Endothelial cell of umbilical vein (primary cell): Measurements from ENCODE around the gene BCO1.

Source experiments
- CTCF ChIP-seq, 2 donors: IDR thresholded peaks; 1 replicate in 1 of 2; 2 replicates in 1 of 2; pipeline ENCODE4 v1.5.1; 2011; ENCODE audit warnings: low read length in 2 of 2, mild to moderate bottlenecking in 2 of 2, moderate library complexity in 2 of 2, control low read depth in 1 of 2, inconsistent platforms in 1 of 2, low read depth in 1 of 2; ENCODE audit not compliant: insufficient read depth in 1 of 2; ENCODE audit errors: extremely low read depth in 1 of 2
- EZH2 ChIP-seq: IDR thresholded peaks from 2 replicates; pipeline ENCODE4 v1.6.1; 2012; ENCODE audit warnings: borderline replicate concordance, low read depth, mild to moderate bottlenecking, moderate library complexity, low read length, inconsistent platforms; ENCODE audit not compliant: severe bottlenecking
- FOS ChIP-seq: IDR thresholded peaks from 2 replicates; pipeline ENCODE4 v1.6.1; 2011; ENCODE audit warnings: mild to moderate bottlenecking, low read length, moderate library complexity, borderline replicate concordance; ENCODE audit not compliant: insufficient read depth
- GATA2 ChIP-seq: IDR thresholded peaks from 2 replicates; pipeline ENCODE4 v1.7.0; 2011; ENCODE audit warnings: low read depth, mild to moderate bottlenecking, moderate library complexity, mixed read lengths, low read length; ENCODE audit not compliant: insufficient read length, insufficient read depth
- JUN ChIP-seq: IDR thresholded peaks from 2 replicates; pipeline ENCODE4 v1.6.1; 2011; ENCODE audit warnings: borderline replicate concordance, low read depth; ENCODE audit not compliant: insufficient read length, insufficient read depth
- MAX ChIP-seq: IDR thresholded peaks from 2 replicates; pipeline ENCODE4 v1.6.1; 2011; ENCODE audit not compliant: insufficient read depth, insufficient read length
- MYC ChIP-seq: IDR thresholded peaks from one replicate; pipeline ENCODE4 v1.6.1; 2011; ENCODE audit warnings: mild to moderate bottlenecking, low read depth, low read length
- POLR2A ChIP-seq: IDR thresholded peaks from 2 replicates; pipeline ENCODE4 v1.6.1; 2012; ENCODE audit warnings: low read depth, mild to moderate bottlenecking, control low read depth, low read length
- POLR2AphosphoS5 ChIP-seq: IDR thresholded peaks from 2 replicates; pipeline ENCODE4 v1.6.1; 2012; ENCODE audit warnings: low read depth, mild to moderate bottlenecking, control low read depth, low read length, moderate library complexity; ENCODE audit not compliant: insufficient read depth

DNA sequence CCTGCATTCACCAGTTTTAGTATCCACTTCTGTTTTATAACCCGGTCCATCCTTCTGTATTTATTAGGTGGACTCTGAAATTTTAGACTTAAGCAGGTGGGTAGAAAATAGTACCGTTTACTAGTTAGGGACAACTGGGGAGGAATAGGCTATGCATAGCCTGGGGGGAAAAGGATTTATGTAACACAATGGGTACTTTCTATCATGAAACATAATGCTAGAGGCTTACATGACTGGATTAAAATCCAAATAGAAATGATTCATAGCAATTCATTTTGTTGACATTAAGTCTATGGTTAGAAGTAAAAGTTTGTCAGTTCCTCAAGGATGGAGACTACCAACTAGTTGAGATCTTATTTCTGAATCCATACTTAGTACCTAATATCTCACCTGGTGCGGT is 94.9 kb downstream of the BCO1 start:
- TF ChIP-seq EZH2 = no peak
- TF ChIP-seq POLR2AphosphoS5 = no peak
- TF ChIP-seq CTCF (IDR thresholded peaks at IDR 0.05; ENCODE audit: extremely low read depth in 1 of 2, insufficient read depth in 1 of 2, low read depth in 1 of 2, low read length in 2 of 2) = no peak
- no peak for TF ChIP-seq MAX
- no peak for TF ChIP-seq POLR2A
- no peak for TF ChIP-seq GATA2
- no peak for TF ChIP-seq JUN
- no peak for TF ChIP-seq MYC
- no peak for TF ChIP-seq FOS
